NB4 (cell line): ENCODE measurements around the gene CCDC149.

Experiments used
- DNase-seq: peaks from one replicate; pipeline ENCODE4 v3.0.0; 2010; ENCODE audit warnings: low read depth
- H3K4me3 ChIP-seq: one replicate; pipeline ENCODE4 v1.5.1; 2011; ENCODE audit warnings: mild to moderate bottlenecking, low read depth, low read length, moderate library complexity
- CTCF ChIP-seq: IDR thresholded peaks from one replicate; pipeline ENCODE4 v1.5.1; 2012; ENCODE audit warnings: low read depth, low read length
- MYC ChIP-seq: IDR thresholded peaks from 2 replicates; pipeline ENCODE4 v1.6.1; 2011; ENCODE audit warnings: low read depth, low read length
- POLR2A ChIP-seq: IDR thresholded peaks from 2 replicates; pipeline ENCODE4 v1.6.1; 2011; ENCODE audit warnings: mild to moderate bottlenecking; ENCODE audit not compliant: insufficient read length; ENCODE audit errors: extremely low read depth
- TF ChIP-seq, protein P1 (sequence below): IDR thresholded peaks from 2 replicates; pipeline ENCODE4 v1.6.1; 2011; ENCODE audit warnings: low read depth, low read length

Gene CCDC149

DNA sequence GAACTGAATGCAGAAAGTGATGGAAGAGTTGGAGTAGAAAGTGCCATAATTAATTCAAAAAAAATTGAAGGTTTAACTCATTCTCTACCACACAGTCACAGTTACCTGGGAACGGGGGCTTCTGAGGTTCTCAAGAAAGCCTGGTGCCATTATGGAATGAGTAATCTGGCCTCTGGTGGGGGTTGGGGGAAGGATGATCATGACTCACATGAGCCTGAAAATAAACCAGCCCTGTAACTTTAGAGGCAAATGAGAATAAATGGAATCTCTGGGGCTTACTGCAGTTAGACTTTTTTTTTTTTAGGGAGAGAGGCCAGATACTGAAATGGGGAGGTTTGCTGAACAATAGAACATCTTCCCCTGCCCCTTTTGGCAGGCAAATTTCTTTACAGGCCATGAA lies 62.2 kb downstream of the CCDC149 start:
- TF ChIP-seq CTCF (no peak), MYC (no peak), POLR2A (no peak)
- TF ChIP-seq, protein P1, sequence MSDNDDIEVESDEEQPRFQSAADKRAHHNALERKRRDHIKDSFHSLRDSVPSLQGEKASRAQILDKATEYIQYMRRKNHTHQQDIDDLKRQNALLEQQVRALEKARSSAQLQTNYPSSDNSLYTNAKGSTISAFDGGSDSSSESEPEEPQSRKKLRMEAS: no peak
- no peak for DNase-seq
- no peak overlapping the region for H3K4me3 ChIP-seq

DNA sequence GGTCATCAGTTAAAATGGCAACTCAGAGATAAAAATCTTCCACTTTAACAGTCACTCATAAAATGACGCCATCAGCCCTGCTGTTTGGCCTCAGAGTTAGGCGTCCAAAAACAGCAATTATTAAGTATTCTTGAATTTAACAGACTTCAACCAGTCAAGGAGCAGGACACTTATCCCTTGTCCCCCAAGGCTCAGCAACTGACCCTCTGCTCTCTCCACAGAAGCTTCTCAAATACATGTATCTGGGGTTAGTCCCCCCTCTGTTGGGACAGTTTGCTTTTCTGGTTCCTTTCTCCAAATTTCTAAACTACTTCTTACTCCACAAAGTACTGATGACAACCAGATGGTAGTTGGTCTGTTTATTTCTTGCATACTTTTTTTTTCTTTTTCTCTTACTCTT lies 63.1 kb downstream of the CCDC149 start:
- H3K4me3 ChIP-seq: no peak overlapping the region
- no peak for DNase-seq
- TF ChIP-seq POLR2A: no peak

GRCh38 chr4:24849351-24849750 lies 63.5 kb downstream of the CCDC149 start:
- no peak overlapping the region for H3K4me3 ChIP-seq
- no peak for DNase-seq
- TF ChIP-seq CTCF: no peak
- TF ChIP-seq MYC: no peak
- TF ChIP-seq, protein P1: no peak
- TF ChIP-seq POLR2A: no peak

- DNase-seq: no peak
- TF ChIP-seq CTCF (no peak), POLR2A (no peak), MYC (no peak)
- TF ChIP-seq, protein P1: no peak
- H3K4me3 ChIP-seq: no peak overlapping the region
These were observed 66.1 kb downstream of the CCDC149 start for GRCh38 chr4:24846716-24847115.

GRCh38 chr4:24845902-24846301 lies 66.9 kb downstream of the CCDC149 start:
- no peak overlapping the region for H3K4me3 ChIP-seq
- DNase-seq: no peak
- TF ChIP-seq POLR2A: no peak
- TF ChIP-seq CTCF: no peak
- TF ChIP-seq, protein P1: no peak
- TF ChIP-seq MYC: no peak

DNA sequence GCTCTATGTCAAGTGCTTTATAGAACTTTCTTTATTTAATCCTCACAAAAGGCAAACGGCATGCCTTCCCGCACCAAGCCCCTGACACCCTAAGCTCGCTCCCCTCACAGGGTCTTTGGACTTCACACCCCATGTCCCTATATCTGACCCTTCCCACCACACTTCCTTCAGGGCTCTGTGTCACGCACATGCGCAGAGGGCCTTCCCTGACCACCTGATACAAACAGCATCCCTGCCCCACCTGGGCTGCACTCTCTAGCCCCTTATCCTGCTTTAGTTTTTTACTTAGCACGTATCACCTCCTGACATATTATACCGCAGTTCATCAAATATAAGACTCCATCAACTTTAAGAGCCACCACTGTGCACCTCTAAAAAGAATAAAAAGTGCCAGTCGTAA lies 67.7 kb downstream of the CCDC149 start:
- DNase-seq: no peak
- H3K4me3 ChIP-seq: no peak overlapping the region
- no peak for TF ChIP-seq CTCF
- TF ChIP-seq POLR2A: no peak
- no peak for TF ChIP-seq MYC
- TF ChIP-seq, protein P1: no peak
